Measurements from ENCODE around the gene SEC14L5. TPM values are rescaled to one million over a fixed set of nuclear protein-coding genes. Genes with fewer than 3 reads are reported as not detected.
A peak's percentile ranks its signal among the peaks of the same experiment; 100 is the strongest.

Gene SEC14L5
- polyA plus RNA-seq, 1 donor from 2014 or later: 0.43 TPM

DNA sequence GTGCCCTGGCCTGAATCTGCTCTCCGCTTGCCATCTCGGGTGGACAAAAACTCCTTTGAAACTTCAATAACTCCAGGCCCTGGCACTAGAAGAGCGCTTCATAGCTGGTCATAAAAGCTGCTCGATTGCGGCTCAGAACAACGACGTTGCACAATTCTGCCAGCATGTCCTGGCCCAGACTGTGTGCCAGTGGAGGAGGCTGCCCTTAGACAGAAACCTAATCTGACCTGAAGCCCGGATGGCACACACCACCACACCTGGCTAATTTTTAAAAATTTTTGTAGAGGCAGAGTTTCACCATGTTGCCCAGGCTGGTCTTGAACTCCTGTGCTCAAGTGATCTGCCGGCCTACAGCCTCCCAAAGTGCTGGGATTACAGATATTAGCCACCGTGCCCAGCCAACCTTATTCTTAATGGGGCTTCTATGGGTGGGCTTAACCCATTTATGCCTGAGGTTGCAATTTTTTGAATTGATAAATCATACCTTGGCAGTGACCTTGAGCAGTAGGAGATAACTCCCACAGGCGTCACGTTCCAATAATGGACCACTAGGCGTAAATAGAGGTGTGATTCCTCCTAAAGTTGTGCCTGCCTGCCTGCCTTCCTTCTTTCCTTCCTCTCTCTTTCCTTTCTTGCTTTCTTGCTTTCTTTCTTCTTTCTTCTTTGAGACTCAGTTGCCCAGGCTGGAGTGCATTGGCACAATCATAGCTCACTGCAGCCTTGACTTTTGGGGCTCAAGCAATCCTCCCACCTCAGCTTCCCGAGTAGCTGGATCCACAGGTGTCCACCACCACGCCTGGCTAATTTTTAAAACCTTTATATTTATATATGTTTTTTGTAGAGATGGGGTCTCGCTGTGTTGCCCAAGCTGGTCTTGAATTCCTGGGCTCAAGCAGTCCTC is 20.1 kb upstream of the SEC14L5 start:
- Histone ChIP-seq H3K4me2 (ENCODE audit: low read length) (no peak overlapping the region), H3K79me2 (replicated peaks; ENCODE audit: insufficient read depth, low read length) (no peaks in the 10 kb centered on the region), H3F3A (ENCODE audit: insufficient read depth, low read length, poor library complexity, severe bottlenecking) (no peaks in the 10 kb centered on the region), H3K9ac (ENCODE audit: low read length) (no peak overlapping the region), H3K9me3 (ENCODE audit: low read length) (no peaks in the 10 kb centered on the region), H3K4me3 (ENCODE audit: low read length) (peak overlapping the region; percentile 70), H4K20me1 (ENCODE audit: insufficient read depth) (no peaks in the 10 kb centered on the region), H3K9me2 (ENCODE audit: insufficient read depth, low read length) (no peaks in the 10 kb centered on the region), H2AFZ (ENCODE audit: low read depth, low read length) (no peak overlapping the region), H3K27me3 (ENCODE audit: insufficient read depth, low read depth, low read length) (peaks cover 42% of the 10 kb centered on the region), H3K27ac (ENCODE audit: low read length) (no peak overlapping the region), H3K36me3 (ENCODE audit: insufficient read depth, low read length) (no peaks in the 10 kb centered on the region)
- TF ChIP-seq EP300 (conservative IDR thresholded peaks at IDR 0.05; ENCODE audit: poor library complexity, severe bottlenecking) (no peak), EZH2 (IDR thresholded peaks at IDR 0.05; ENCODE audit: borderline replicate concordance, insufficient read depth, low read length, poor library complexity, severe bottlenecking) (no peak), MXI1 (conservative IDR thresholded peaks at IDR 0.05; ENCODE audit: poor library complexity, severe bottlenecking) (no peak), SMC3 (conservative IDR thresholded peaks at IDR 0.05; ENCODE audit: poor library complexity) (no peak), TAF1 (IDR thresholded peaks at IDR 0.05; ENCODE audit: low read depth) (no peak), RAD21 (conservative IDR thresholded peaks at IDR 0.05) (no peak), POLR2AphosphoS5 (IDR thresholded peaks at IDR 0.05) (no peak)
- TF ChIP-seq, protein P1, sequence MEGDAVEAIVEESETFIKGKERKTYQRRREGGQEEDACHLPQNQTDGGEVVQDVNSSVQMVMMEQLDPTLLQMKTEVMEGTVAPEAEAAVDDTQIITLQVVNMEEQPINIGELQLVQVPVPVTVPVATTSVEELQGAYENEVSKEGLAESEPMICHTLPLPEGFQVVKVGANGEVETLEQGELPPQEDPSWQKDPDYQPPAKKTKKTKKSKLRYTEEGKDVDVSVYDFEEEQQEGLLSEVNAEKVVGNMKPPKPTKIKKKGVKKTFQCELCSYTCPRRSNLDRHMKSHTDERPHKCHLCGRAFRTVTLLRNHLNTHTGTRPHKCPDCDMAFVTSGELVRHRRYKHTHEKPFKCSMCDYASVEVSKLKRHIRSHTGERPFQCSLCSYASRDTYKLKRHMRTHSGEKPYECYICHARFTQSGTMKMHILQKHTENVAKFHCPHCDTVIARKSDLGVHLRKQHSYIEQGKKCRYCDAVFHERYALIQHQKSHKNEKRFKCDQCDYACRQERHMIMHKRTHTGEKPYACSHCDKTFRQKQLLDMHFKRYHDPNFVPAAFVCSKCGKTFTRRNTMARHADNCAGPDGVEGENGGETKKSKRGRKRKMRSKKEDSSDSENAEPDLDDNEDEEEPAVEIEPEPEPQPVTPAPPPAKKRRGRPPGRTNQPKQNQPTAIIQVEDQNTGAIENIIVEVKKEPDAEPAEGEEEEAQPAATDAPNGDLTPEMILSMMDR (IDR thresholded peaks at IDR 0.05; ENCODE audit: poor library complexity, severe bottlenecking): no peak
- TF ChIP-seq, protein P2, sequence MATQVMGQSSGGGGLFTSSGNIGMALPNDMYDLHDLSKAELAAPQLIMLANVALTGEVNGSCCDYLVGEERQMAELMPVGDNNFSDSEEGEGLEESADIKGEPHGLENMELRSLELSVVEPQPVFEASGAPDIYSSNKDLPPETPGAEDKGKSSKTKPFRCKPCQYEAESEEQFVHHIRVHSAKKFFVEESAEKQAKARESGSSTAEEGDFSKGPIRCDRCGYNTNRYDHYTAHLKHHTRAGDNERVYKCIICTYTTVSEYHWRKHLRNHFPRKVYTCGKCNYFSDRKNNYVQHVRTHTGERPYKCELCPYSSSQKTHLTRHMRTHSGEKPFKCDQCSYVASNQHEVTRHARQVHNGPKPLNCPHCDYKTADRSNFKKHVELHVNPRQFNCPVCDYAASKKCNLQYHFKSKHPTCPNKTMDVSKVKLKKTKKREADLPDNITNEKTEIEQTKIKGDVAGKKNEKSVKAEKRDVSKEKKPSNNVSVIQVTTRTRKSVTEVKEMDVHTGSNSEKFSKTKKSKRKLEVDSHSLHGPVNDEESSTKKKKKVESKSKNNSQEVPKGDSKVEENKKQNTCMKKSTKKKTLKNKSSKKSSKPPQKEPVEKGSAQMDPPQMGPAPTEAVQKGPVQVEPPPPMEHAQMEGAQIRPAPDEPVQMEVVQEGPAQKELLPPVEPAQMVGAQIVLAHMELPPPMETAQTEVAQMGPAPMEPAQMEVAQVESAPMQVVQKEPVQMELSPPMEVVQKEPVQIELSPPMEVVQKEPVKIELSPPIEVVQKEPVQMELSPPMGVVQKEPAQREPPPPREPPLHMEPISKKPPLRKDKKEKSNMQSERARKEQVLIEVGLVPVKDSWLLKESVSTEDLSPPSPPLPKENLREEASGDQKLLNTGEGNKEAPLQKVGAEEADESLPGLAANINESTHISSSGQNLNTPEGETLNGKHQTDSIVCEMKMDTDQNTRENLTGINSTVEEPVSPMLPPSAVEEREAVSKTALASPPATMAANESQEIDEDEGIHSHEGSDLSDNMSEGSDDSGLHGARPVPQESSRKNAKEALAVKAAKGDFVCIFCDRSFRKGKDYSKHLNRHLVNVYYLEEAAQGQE (IDR thresholded peaks at IDR 0.05; ENCODE audit: borderline replicate concordance): no peak

- H3K27me3 ChIP-seq (ENCODE audit: insufficient read depth, low read depth, low read length): peaks cover 42% of the 10 kb centered on the region
- no peak overlapping the region for H3K4me2 ChIP-seq (ENCODE audit: low read length)
- H2AFZ ChIP-seq (ENCODE audit: low read depth, low read length): no peak overlapping the region
- no peaks in the 10 kb centered on the region for H3F3A ChIP-seq (ENCODE audit: insufficient read depth, low read length, poor library complexity, severe bottlenecking)
- no peaks in the 10 kb centered on the region for H3K9me3 ChIP-seq (ENCODE audit: low read length)
- H4K20me1 ChIP-seq (ENCODE audit: insufficient read depth): no peaks in the 10 kb centered on the region
- no peak overlapping the region for H3K4me3 ChIP-seq (ENCODE audit: low read length)
- no peaks in the 10 kb centered on the region for H3K9me2 ChIP-seq (ENCODE audit: insufficient read depth, low read length)
- no peaks in the 10 kb centered on the region for H3K79me2 ChIP-seq (replicated peaks; ENCODE audit: insufficient read depth, low read length)
- H3K9ac ChIP-seq (ENCODE audit: low read length): no peak overlapping the region
- H3K27ac ChIP-seq (ENCODE audit: low read length): no peak overlapping the region
- no peaks in the 10 kb centered on the region for H3K36me3 ChIP-seq (ENCODE audit: insufficient read depth, low read length)
- TF ChIP-seq, protein P1 (IDR thresholded peaks at IDR 0.05; ENCODE audit: poor library complexity, severe bottlenecking): no peak
- TF ChIP-seq EP300 (conservative IDR thresholded peaks at IDR 0.05; ENCODE audit: poor library complexity, severe bottlenecking): no peak
- TF ChIP-seq SMC3 (conservative IDR thresholded peaks at IDR 0.05; ENCODE audit: poor library complexity): no peak
- no peak for TF ChIP-seq POLR2AphosphoS5 (IDR thresholded peaks at IDR 0.05)
- TF ChIP-seq TAF1 (IDR thresholded peaks at IDR 0.05; ENCODE audit: low read depth): no peak
- TF ChIP-seq MXI1 (conservative IDR thresholded peaks at IDR 0.05; ENCODE audit: poor library complexity, severe bottlenecking): no peak
- TF ChIP-seq EZH2 (IDR thresholded peaks at IDR 0.05; ENCODE audit: borderline replicate concordance, insufficient read depth, low read length, poor library complexity, severe bottlenecking): no peak
- TF ChIP-seq, protein P2 (IDR thresholded peaks at IDR 0.05; ENCODE audit: borderline replicate concordance): no peak
- TF ChIP-seq RAD21 (conservative IDR thresholded peaks at IDR 0.05): no peak
Measured at GRCh38 chr16:4938683-4939030, 19.5 kb upstream of the SEC14L5 start.

All from neural cell (in vitro differentiated cells).